ENCODE data around the gene ATP8B1.
"Not testable (repeated sequence)": the region's sequence is repeated elsewhere in the genome, so short reads cannot be mapped to it uniquely, and the experiment has no call there.

Gene ATP8B1

GRCh38 chr18:57759650-57760049, 43.5 kb downstream of the ATP8B1 start:
- no peak for DNase-seq

- no peak for DNase-seq
These were observed 47.5 kb downstream of the ATP8B1 start for GRCh38 chr18:57755473-57756067.

DNA sequence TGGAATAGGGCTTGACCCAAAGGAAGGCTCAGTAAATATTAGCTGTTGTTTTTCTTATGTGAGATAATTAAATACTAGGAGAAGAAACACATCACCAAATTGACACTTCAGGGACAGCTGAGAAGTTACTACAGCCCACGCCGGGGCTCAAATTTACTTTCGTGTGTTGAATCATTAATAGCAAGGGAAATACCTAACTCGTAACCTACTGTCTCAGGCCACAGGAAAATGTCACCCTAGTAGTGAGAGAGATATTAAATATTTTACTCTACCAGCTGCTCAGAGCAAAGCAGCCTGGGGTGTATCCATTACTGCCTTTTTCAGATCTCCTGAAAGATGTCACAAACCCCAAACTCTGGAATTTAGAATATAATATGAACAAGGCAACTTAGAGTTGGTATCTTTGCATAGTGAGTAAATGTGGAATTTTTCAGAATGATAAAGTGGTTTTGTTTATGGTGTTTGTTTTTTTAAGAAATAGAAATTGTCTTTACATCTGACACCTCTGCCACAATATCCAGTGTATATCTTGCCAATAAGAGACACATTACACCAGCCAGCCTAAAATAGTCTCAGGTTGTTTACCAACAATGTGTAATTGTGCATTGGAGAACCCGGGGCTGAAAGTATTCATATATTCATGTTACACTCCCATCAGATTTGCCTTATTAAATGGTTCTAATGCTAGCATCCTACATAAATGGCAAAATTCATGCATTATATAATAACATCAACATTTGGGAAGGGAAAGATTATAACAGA, 48.4 kb downstream of the ATP8B1 start:
- DNase-seq = no peak

DNA sequence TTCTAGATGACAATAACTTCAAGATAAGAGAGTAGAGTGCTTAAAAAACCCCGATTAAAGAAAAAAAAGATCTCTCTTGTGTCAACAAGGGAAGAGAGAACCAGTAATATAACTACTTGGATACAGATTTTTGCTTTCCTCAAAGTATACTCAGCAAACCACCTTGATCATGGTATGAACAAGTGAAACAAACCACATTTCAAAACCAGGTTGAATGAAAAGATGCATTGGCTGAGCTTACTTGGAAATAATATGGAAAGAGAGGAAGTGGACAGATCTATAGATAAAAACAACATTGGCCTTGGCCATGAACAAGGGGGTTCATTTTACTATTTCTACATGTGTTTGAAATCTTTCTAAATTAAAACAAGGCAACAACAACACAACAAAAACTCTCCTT, 50.1 kb downstream of the ATP8B1 start:
- DNase-seq = no peak

GRCh38 chr18:57749604-57749970, 53.5 kb downstream of the ATP8B1 start:
- no peak for DNase-seq

GRCh38 chr18:57748770-57749603, 54.1 kb downstream of the ATP8B1 start:
- no peak for DNase-seq

- DNase-seq = no peak
These were observed 55.1 kb downstream of the ATP8B1 start for GRCh38 chr18:57747809-57748680.

DNA sequence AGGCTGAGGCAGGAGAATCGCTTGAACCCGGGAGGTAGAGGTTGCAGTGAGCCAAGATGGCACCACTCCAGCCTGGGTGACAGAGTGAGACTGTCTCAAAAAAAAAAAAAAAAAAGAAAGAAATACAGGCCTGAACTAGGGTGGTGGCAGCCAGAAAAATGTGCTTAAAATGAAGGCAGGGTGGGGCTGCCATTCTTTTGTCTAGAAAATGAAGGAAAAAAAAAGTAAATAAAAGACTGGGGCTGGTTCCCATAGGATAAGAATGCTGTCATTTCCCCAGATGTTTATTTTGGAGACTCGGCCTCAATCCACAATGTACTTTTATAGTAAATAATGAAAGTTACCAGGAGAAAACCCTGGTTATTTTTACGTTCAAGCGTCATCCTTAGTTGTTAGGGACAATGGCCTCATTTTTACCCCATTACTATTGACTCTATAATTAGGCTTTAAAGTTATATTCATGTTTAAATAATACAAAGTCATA, 58.9 kb downstream of the ATP8B1 start:
- no peak for DNase-seq

- DNase-seq = no peak
These were observed 60.1 kb downstream of the ATP8B1 start for GRCh38 chr18:57743008-57743407.

DNA sequence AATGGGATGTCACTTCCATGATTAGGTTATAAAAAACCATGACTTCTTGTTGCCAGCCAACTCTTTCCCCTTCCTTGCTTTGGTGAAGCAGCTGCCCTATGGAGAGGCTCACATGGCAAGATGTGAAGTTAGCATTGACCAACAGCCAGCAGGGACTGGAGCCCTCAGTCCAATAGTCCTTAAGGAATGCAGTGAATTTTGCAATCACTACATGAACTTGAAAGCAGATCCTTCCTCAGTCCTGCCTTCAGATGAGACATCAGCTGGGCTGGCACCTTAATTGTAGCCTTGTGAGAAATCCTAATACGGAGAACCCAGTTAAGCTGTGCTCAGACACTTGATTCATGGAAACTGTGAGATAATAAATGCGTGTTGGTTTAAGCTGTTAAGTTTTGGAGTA, 61.8 kb downstream of the ATP8B1 start:
- DNase-seq = no peak

DNA sequence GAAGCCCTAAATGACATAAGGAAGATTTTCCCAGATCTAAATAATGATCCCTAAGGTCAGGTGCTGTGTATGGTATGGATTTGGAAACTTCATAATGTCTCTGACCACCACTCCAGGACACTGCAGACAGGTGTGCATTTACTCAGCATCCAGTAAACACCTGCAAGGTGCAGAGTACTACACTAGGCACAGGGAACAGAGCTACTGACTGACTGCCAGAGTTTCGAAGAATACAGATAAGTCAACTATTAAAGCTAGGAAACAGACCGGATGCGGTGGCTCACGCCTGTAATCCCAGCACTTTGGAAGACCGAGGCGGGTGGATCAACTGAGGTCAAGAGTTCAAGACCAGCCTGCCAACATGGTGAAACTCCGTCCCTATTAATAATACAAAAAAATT, 65.0 kb downstream of the ATP8B1 start:
- no peak for DNase-seq

- DNase-seq = no peak
These were observed 65.6 kb downstream of the ATP8B1 start for GRCh38 chr18:57737400-57738060.

DNA sequence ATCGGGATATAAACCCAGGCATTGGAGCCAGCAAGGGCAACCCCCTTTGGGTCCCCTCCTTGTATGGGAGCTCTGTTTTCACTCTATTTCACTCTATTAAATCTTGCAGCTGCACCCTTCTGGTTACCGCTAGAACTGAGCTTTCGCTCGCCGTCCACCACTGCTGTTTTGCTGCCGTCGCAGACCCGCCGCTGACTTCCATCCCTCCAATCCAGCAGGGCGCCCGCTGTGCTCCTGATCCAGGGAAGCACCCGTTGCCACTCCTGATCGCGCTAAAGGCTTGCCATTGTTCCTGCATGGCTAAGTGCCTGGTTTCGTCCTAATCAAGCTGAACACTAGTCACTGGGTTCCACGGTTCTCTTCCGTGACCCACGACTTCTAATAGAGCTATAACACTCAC, 68.1 kb downstream of the ATP8B1 start:
- DNase-seq = not testable (repeated sequence)

- no peak for DNase-seq
These were observed 69.3 kb downstream of the ATP8B1 start for GRCh38 chr18:57733861-57734260.

DNA sequence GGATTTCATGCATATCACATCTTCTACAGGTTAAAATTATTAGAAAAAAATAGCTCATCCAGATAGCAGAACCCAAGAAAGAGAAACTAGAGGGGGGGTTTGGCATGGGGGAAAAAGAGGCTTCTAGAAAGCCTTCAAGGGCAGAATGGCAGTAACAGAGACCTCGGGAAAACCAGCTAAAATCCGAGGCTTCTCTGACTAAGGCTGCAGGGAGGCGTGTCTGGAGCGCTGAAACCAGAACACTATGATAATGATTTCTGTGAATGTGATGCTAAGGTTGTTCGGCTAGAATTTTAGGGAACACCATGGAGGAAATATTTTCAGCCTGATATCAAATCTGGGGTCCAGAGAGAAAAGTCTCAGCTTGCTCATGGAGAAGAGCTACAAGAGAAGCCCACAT, 73.0 kb downstream of the ATP8B1 start:
- DNase-seq = no peak

DNA sequence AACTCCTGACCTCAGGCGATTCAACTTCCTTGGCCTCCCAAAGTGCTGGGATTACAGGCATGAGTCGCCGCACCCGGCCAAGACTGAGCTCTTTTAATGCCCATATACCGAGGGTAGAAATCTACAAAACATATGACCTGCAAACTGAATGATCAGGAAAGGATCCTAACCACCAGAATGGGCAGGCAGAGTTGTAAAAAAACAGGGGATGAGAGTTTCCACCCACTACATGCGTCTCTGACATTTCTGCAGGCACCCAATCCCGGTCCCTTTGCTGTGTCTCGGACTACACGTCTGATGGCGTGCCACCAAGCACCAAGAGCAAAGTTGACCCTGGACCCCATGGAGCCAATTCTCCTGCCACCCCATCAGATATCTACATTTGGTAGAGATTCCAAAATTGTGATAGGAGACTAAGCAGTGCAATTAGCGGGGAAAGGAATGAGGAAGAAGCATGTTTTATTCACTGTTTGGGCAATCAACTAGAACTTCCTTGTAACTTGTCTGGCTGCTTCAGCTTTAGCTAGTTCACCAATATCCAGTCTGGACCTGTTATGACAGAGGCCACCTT, 74.1 kb downstream of the ATP8B1 start:
- no peak for DNase-seq

DNA sequence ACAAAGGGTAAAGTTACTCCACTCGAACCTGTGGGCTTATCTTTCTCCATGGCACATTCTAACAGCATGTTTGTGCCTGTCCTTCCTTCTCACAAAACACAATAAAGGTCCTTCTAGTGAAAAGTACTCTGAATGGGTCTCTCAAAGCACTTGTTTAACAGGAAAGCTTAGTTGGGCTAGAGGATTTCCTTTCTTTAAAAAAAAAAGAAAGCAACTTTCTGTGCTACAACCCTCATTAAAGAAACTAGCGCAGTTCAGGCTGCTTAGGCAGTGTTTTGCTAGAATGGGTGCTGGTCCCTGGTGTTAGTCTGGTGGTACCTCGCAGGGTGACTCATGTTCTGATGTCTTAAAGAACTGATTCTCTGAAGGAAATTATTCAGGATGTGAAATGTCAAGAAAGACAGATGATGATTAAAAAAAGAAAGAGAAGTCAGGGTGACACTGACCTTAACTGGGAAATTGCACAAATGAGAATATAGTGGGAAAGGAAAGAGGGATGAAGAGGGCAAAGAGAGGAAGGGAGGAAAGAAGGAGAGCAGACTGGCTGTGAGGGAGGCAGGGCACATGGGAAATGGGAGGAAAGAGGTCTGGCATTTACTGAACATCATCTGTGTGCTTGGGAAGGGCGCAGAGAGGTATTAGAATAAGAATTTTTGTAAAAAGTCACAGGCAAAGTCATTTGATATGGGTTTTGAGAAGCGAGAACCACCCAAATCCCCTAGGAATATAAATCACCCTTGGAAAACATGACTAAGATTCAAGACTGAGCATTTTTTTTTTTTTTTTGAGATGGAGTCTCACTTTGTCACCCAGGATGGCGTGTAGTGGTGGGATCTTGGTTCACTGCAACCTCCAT, 74.9 kb downstream of the ATP8B1 start:
- DNase-seq = no peak

DNA sequence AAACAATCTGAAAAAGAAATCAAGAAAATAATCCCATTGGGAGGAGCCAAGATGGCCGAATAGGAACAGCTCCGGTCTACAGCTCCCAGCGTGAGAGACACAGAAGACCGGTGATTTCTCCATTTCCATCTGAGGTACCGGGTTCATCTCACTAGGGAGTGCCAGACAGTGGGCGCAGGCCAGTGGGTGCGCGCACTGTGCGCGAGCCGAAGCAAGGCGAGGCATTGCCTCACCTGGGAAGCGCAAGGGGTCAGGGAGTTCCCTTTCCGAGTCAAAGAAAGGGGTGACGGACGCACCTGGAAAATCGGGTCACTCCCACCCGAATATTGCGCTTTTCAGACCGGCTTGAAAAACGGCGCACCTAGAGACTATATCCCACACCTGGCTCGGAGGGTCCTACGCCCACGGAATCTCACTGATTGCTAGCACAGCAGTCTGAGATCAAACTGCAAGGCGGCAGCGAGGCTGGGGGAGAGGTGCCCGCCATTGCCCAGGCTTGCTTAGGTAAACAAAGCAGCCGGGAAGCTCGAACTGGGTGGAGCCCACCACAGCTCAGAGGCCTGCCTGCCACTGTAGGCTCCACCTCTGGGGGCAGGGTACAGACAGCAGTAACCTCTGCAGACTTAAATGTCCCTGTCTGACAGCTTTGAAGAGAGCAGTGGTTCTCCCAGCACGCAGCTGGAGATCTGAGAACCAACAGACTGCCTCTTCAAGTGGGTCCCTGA, 83.7 kb downstream of the ATP8B1 start:
- not testable (repeated sequence) for DNase-seq

- no peak for DNase-seq
These were observed 86.6 kb downstream of the ATP8B1 start for GRCh38 chr18:57716549-57716948.

- DNase-seq = no peak
These were observed 87.4 kb downstream of the ATP8B1 start for GRCh38 chr18:57715671-57716070.

Data from activated CD8-positive, alpha-beta memory T cell treated with anti-CD3 and anti-CD28 coated beads, Interleukin-2, amount 50 U/mL, for 4 hours (primary cell).